GM18858 (cell line): ENCODE data around the gene SH3RF2.
"Not testable (repeated sequence)": the region's sequence is repeated elsewhere in the genome, so short reads cannot be mapped to it uniquely, and the experiment has no call there.

Experiments used
- ATAC-seq: cut with Tn5 transposase; IDR thresholded peaks from one replicate; pipeline ENCODE4 v1.9.1; 2021; ENCODE audit not compliant: unreplicated experiment

SH3RF2 gene

DNA sequence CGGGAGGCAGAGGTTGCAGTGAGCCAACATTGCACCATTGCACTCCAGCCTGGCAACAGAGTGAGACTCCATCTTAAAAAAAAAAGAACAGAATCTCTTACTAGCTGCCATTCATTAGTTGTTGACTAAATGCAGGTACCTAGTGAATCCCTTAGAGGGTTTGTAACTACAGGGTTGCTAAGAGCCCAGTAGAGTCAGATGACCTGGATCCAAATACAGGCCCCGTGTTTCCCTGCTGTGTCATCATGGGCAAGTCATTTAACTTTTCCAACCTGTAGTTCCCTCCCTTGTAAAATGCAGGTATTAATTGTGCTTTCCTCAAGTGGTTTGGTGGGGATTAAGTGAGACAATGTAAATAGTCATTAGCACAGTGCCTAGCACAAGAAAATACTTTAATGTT is 136.2 kb downstream of the SH3RF2 start:
- ATAC-seq, result no peak

DNA sequence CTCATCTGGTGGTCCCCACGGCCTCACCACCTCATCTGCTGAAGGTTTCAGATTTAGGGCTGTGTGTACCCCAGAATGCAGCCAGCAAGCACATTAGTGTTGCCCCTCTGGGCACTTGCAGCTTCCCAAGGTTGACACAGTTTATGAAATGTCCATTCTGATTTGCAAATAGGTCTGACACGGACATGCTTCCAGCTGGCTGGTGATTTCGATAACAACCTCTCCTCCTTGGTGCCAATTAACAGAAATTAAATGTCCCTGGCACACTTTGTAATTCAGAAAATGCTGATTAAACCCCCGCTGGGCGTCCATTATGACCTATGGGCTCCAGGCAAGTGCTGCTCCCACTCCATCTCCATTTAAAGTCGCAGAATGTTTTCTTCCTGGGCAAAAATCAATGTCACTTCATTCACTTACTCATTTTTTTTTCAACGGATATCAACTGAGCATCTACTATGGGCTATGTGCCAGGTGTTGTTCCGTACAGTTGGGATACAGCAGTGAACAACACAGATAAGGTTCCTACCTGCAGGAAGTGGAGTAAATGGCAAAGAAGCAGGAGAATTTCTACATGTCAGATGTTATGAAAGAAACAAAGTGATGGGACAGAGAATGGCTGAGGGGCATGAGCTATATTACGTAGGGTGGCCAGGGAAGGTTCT is 137.0 kb downstream of the SH3RF2 start:
- ATAC-seq, result no peak

GRCh38 chr5:146076028-146076427 is 139.7 kb downstream of the SH3RF2 start:
- no peak for ATAC-seq

DNA sequence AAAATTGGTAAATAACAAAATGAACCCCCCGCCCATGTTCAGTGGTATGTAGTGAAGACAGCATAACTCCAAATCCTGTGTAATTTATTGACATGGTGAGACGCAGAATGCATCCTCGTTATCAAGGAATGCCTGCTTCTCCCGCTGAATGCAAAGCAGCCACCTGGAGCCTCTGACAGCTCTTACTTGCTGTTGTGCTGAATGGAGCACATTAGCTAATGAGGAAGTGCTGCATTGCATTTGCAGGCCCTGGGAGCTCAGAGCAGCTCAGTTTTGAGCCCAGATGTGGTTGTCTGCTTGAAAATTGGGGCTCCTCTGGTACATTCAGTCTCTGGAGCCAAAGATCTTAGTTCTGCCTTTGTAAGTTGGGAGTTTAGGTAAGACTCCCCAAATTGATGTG is 140.1 kb downstream of the SH3RF2 start:
- no peak for ATAC-seq

DNA sequence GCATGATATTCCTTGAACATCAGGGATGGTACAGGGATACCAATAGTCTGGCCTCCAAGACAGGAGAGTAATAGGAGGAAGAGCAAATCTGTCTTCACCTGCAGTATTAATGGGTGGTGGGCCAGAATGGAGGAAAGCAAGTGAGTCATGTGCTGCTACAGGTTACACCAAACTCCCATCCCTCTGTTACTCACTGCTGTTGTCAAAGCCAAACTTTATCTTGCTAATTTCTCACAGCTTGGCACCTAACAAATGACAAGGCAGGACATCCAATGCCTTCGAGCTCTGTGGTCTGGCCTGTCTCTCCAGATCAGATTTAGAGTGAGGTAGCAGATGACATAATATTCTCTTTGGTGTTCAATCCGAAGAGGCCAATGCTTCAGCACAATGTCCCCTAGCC is 142.2 kb downstream of the SH3RF2 start:
- ATAC-seq, result no peak

DNA sequence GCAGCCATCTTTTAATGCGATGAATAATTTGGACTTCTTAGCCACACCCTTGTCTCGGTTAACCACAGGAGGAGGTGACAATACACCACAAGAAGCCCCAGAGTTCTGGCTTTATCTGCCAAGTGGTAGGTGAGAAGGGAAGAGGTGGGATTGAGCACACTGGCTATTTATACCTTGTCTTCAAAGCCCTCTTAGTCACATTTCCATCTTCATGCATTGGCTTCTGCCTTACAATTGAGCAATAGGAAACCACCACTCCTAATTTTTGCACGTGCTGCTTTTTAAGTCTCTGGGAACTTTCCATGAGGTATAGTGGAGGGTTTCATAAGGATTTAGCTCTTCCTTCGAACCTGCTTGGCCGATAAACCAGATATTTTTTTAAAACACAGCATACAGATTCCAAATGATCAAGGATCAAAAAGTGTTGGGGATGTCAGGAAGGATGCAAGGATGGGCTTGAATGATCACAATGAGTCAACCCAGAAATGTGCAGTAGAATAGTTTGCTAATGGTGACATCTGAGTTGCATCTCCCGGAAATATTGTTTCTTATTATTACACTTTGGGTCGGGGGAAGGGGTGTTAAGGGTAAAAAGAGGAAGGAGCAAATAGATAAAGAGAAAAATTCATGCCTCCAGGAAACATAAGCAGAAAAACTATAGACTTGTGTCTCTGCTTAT is 143.5 kb downstream of the SH3RF2 start:
- no peak for ATAC-seq

- ATAC-seq, result no peak
Measured at GRCh38 chr5:146081556-146081955, 145.2 kb downstream of the SH3RF2 start.

DNA sequence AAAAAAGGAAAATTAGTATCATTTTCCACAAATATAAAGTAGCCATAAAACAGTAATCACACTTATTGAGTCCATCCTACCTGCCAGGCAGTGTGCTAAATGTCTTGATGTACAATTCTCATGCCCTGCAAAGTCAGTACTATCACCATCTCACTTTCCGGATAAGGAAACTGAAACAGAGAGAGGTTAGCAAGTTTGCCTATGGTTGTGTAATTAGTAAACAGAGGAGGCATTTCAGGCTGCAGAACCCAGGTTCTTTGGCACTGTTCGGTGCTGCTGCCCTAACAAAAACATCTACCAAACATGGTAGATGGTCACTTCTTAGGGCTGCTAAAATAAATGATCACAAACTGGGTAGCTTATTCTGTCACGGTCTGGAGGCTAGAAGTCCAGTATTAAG is 146.4 kb downstream of the SH3RF2 start:
- peak; percentile 94 for ATAC-seq

GRCh38 chr5:146084376-146084775 is 148.0 kb downstream of the SH3RF2 start:
- ATAC-seq, result no peak

- ATAC-seq, result no peak
Measured at GRCh38 chr5:146088098-146088497, 151.7 kb downstream of the SH3RF2 start.

GRCh38 chr5:146089287-146089686 is 152.9 kb downstream of the SH3RF2 start:
- ATAC-seq, result no peak

DNA sequence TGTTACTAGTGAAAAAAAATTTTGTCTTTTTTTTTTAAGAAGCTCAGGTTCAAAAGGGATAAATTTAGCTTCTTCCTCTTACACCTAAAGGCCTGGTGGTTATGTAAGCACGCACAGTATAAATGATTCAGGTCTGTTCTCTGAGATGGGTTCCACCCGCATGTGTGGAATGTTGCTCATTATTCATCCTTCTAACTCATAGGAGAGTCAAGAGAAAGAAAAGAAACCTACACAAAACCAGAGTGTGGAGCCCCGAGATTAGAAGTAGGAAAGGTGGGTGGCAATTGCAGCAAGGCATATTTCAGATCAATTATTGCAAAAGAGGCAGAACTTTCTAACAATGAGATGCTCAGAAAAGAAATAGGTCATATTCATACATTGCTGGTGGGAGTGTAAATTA is 155.5 kb downstream of the SH3RF2 start:
- ATAC-seq, result no peak

DNA sequence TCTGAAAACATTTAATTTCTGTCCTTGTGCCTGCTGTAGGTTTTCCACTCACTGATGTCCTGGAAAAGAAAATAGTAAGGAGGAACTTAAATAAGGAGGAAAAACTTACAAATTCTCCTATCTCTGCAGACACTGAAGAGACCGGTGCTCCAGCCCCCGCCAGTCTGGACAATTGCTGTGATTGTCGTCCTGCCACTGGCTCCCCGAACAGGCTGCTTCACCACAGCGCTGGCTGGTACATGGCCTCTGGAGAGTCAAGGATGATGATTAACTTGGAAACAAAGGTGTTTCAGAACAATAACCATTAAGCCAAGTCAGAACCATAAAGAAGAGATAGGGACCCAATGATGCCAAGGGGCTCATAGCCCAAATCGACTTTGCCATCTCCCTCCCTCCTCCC is 161.7 kb downstream of the SH3RF2 start:
- ATAC-seq, result no peak

DNA sequence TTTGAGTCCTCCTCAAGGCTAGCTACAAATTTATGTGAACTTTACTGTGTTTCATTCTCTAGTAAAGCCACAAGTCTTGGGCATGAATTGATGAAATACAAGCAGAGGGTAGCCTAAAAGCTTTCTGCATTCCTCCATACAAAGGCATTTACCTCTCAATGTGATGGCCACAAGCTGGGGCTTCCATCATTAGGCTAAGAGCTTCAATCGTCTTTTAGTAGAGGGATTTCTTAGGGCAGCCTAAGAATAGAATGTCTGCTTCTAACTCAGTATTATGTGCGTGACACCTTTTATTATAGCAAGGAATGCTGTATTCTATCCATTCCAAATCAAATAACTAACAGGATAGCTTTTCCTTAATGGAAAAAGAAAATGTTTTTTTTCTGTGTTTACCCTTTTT is 165.3 kb downstream of the SH3RF2 start:
- ATAC-seq, result no peak

DNA sequence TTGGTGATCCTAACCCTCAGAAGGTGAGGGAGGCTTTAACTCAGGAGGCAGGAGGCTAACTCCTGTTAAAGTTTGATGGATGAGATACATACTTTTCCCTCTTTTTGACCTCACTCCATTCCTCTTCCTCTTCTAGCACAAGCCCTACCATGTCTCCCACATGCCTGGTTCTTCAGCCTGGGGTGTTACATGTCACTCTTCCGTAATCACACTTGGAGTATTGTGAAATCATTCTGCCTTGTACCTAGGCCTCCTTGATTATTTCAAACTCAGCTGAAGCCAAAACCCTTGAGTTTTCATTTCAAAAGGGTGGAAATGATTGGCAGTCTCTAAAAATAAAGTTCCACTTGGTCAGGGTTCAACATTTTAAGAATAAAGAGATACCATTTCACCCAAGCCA is 167.2 kb downstream of the SH3RF2 start:
- ATAC-seq, result no peak

DNA sequence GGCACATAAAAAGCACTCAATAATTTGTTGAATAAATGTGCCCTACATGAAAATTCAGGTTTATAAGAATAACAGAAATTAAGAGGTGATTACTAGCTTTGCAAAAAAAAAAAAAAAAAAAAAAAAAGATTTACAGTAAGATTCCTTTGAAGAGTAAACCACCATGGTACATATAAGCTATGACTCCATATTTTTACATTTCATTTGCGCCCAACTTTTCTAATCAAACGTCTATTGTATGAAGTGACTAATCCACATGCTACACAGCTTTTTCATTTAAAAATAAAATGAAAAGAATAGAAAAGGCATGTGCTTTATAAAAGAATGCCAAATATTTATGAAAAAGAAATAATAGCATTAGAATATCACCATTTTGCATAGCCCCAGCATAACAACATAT is 169.1 kb downstream of the SH3RF2 start, which contains the start of gene PLAC8L1:
Gene PLAC8L1, minus strand, starts transcription at position 101 of the 400 bp plus-strand sequence. CDS start 1,266 bp downstream, outside the sequence.
- ATAC-seq, result no peak

DNA sequence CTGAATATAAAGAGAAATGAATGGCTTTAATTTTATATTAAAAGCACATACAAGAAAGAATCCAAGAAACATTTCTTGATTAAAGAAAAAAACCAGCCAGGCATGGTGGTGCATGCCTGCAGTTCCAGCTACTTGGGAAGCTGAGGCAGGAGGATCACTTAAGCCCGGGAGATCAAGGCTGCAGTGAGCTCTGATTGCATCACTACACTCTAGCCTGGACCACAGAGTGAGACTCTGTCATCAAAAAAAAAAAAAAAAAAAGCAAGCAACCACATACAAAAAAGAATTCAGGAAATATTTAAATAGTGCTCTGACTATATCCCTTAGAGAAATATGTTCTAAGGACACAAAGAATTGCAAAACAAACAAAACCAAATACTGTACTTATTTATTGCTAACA is 171.5 kb downstream of the SH3RF2 start:
- no peak for ATAC-seq

DNA sequence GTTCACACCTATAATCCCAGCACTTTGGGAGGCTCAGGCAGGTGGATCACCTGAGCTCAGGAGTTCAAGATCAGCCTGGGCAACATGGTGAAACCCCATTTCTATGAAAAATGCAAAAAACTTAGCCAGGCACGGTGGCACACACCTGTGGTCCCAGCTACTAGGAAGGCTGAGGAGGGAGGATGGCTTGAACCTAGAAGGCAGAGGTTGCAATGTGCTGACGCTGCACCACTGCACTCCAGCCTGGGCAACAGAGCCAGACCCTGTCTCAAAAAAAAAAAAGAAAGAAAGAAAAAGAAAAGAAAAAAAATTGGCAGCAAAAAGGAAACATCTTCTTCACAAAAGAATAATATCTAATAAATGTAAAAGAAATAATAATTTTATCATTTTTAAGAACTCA is 172.5 kb downstream of the SH3RF2 start:
- ATAC-seq, result not testable (repeated sequence)

- ATAC-seq, result no peak
Measured at GRCh38 chr5:146109379-146109778, 173.0 kb downstream of the SH3RF2 start.

DNA sequence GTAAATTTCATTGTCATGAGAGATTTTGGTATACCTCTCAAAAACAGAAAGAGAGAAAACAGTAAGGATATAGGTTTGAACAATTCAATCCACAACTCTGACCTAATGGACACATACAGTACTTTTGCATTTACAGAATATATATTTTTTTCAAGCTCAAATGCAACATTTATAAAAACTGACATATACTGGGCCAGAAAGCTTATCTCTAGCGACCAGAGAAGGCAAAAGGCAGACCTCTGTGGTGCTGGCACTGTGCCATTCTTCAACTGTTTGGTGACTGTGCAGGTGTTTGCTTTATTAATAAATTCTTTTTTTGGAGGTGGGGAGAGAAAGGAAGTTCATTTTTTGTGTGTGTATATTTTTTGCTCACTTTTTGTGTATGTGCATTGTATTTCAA is 175.0 kb downstream of the SH3RF2 start:
- ATAC-seq, result no peak

DNA sequence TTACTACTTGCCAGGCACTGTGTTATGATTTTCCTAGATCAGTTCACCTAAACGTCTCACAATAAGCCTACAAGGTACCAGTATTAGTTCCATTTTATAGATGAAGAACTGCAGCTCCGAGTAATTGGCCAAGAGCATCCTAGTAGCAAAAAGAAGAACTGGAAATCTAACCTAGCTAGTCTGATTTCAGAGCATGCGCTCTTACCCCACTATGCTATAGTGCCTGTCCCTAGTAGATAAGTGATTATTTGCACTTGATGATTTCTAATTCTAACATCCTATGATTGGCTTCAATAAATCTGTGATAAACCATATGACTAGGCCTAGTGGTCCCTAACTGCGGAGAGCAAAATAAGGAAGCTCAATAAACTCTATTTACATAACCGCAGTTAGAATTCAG is 176.1 kb downstream of the SH3RF2 start:
- no peak for ATAC-seq
